HepG2 (cell line): ENCODE data around the gene LCTL. TPM values are rescaled to one million over a fixed set of nuclear protein-coding genes. Genes with fewer than 3 reads are reported as not detected.

Source experiments
- ATAC-seq: fragments of 200-7000 bp; cut with Tn5 transposase; 3 replicates; pipeline ENCODE4 v1.9.1; 2020; ENCODE audit warnings: mild to moderate bottlenecking, moderate library complexity
- BruUV-seq: library from RNA; stranded (reverse); fragments of 400-500 nt; replicated peaks from 2 replicates; lab custom pipeline; 2021; lab: Mats Ljungman, UMichigan
- CTCF ChIA-PET: fragments of 300-600 bp; formaldehyde crosslinking; extraction: SDS; loops from one replicate; lab custom pipeline; 2021; ENCODE audit warnings: low total read pairs, inconsistent platforms, low intra/inter-chr PET ratio; lab: Yijun Ruan, JAX
- POLR2A ChIA-PET: fragments of 350-600 bp; sonication (Branson Sonifier 250); formaldehyde crosslinking; loops from one replicate; lab custom pipeline; 2020; ENCODE audit warnings: antibody characterized with exemption, inconsistent platforms; lab: Yijun Ruan, JAX
- DNase-seq: peaks from one replicate; pipeline ENCODE4 v3.0.0-alpha.2; 2015; ENCODE audit warnings: low spot score
- FAIRE-seq: peaks from 3 replicates; lab custom pipeline; 2011; peaks lifted over from hg19 to GRCh38; lab: Jason Lieb, UNC
- H2AFZ ChIP-seq: one replicate; pipeline ENCODE4 v1.6.1; 2011; ENCODE audit warnings: low read length, inconsistent platforms
- H3K27ac ChIP-seq: fragments of 300-600 bp; 3 replicates; pipeline ENCODE4 v1.8.0; 2011; ENCODE audit warnings: mixed run types, mild to moderate bottlenecking, mixed read lengths, low read length, inconsistent platforms; ENCODE audit not compliant: insufficient read depth; ENCODE audit errors: extremely low read length
- H3K27me3 ChIP-seq, 2 experiments: fragments of 200-600 bp in 1 of 2; 2 replicates in 1 of 2; 3 replicates in 1 of 2; pipeline versions ENCODE4 v1.6.0 to v1.8.0; 2011; ENCODE audit warnings: low read length in 2 of 2, mild to moderate bottlenecking in 2 of 2, moderate library complexity in 2 of 2, inconsistent platforms in 1 of 2; ENCODE audit not compliant: insufficient read depth in 2 of 2, control insufficient read depth in 1 of 2
- H3K36me3 ChIP-seq, 2 experiments: fragments of 200-600 bp in 1 of 2; replicated peaks in 1 of 2; 2 replicates in 1 of 2; 3 replicates in 1 of 2; pipeline versions ENCODE4 v1.5.1 to v1.8.0; 2011; ENCODE audit warnings: low read length in 2 of 2, inconsistent platforms in 1 of 2; ENCODE audit not compliant: insufficient read depth in 2 of 2, control insufficient read depth in 1 of 2
- H3K4me1 ChIP-seq: 2 replicates; pipeline ENCODE4 v1.5.1; 2012; ENCODE audit warnings: low read length, inconsistent platforms; ENCODE audit not compliant: insufficient read depth
- H3K4me2 ChIP-seq: 2 replicates; pipeline ENCODE4 v1.6.0; 2011; ENCODE audit warnings: low read depth, low read length, inconsistent platforms
- H3K4me3 ChIP-seq, 3 experiments: fragments of 200-600 bp in 1 of 3; sonication (generic), shearing (Covaris generic) in 1 of 3; replicated peaks in 1 of 3; 2 replicates each; pipeline ENCODE4 v1.5.1; 2011 to 2016; ENCODE audit warnings: low read length in 3 of 3, inconsistent platforms in 2 of 3, low read depth in 2 of 3, mild to moderate bottlenecking in 2 of 3, control low read depth in 1 of 3, mixed read lengths in 1 of 3; ENCODE audit not compliant: insufficient read depth in 1 of 3
- H3K79me2 ChIP-seq: one replicate; pipeline ENCODE4 v1.6.1; 2011; ENCODE audit warnings: low read length, inconsistent platforms; ENCODE audit not compliant: insufficient read depth
- H3K9ac ChIP-seq: 2 replicates; pipeline ENCODE4 v1.6.0; 2011; ENCODE audit warnings: mild to moderate bottlenecking, low read depth, low read length, inconsistent platforms; ENCODE audit not compliant: insufficient read depth
- H3K9me3 ChIP-seq: 2 replicates; pipeline ENCODE4 v1.5.1; 2012; ENCODE audit warnings: mild to moderate bottlenecking, low read length
- H4K20me1 ChIP-seq: 2 replicates; pipeline ENCODE4 v1.6.0; 2011; ENCODE audit warnings: inconsistent platforms, mild to moderate bottlenecking, low read length, moderate library complexity; ENCODE audit not compliant: insufficient read depth
- HNRNPK ChIP-seq: fragments of 200-400 bp; formaldehyde crosslinking; IDR thresholded peaks from 2 replicates; pipeline ENCODE4 v1.6.1; 2018; ENCODE audit warnings: low read length, low read depth, moderate library complexity, mild to moderate bottlenecking; ENCODE audit not compliant: poor library complexity, severe bottlenecking
- MAFK ChIP-seq, 2 experiments: IDR thresholded peaks in 1 of 2; conservative IDR thresholded peaks in 1 of 2; 2 replicates each; pipeline ENCODE4 v1.6.1; 2011; ENCODE audit warnings: improper control_type of control experiment in 2 of 2, low read length in 2 of 2
- PCBP1 ChIP-seq: fragments of 200-400 bp; formaldehyde crosslinking; IDR thresholded peaks from 2 replicates; pipeline ENCODE4 v1.6.1; 2017; ENCODE audit warnings: mild to moderate bottlenecking, low read depth, low read length, borderline replicate concordance
- SOX6 ChIP-seq, 2 experiments: fragments of 450-650 bp in 1 of 2; sonication (generic) in 1 of 2; formaldehyde crosslinking in 1 of 2; IDR thresholded peaks; 2 replicates each; pipeline versions ENCODE4 v1.4.0 to v1.6.1; 2017 to 2020; ENCODE audit warnings: antibody characterized with exemption in 1 of 2, mild to moderate bottlenecking in 1 of 2, missing genetic modification reagents in 1 of 2
- ZNF280B ChIP-seq: sonication (generic); formaldehyde crosslinking; IDR thresholded peaks from 2 replicates; pipeline ENCODE4 v1.5.0; 2020; ENCODE audit warnings: missing genetic modification reagents, mild to moderate bottlenecking, borderline replicate concordance
- WGBS: methylation state at CpG from one replicate; pipeline ENCODE4 v1.1.6; 2017; ENCODE audit warnings: low lambda C conversion rate; 5-methylcytosine and 5-hydroxymethylcytosine counted together
- in situ Hi-C: cut with HindIII; loops from 2 replicates; pipeline ENCODE4 v1.10.0; 2017; ENCODE audit warnings: low pct_unique_long_range_greater_than_20kb; ENCODE audit not compliant: extremely low pct_ligation_motif_present
- intact Hi-C: fragments of 100-400 bp; cut with micrococcal nuclease; formaldehyde crosslinking; loops from one replicate; pipeline ENCODE4 v1.10.0; 2022; ENCODE audit not compliant: unreplicated experiment
- polyA plus RNA-seq, 8 experiments: library from polyadenylated mRNA; depleted of rRNA in 3 of 8; stranded (reverse) in 7 of 8; unstranded in 1 of 8; fragments of >200 nt; fragmentation: Illumina TruSeq in 4 of 8; extraction: Trizol in 4 of 8; gene quantifications; 2 replicates each; pipeline versions ENCODE4 v1.2.1 to v1.2.3, GENCODE V29; 2011 to 2016; ENCODE audit warnings: low read depth in 4 of 8, missing spikeins in 1 of 8, mixed read lengths in 1 of 8; ENCODE audit not compliant: insufficient read depth in 1 of 8
- total RNA-seq, 5 experiments: library from RNA; depleted of rRNA; stranded (reverse); fragments of >200 nt; fragmentation: Illumina TruSeq; extraction: Trizol; gene quantifications; 2 replicates each; pipeline ENCODE4 v1.2.3, GENCODE V29; 2016; ENCODE audit warnings: low read depth in 1 of 5

Gene LCTL
- total and polyA plus RNA-seq, 2 of the 13 experiments (the other 11 are each of a cell fraction or from before 2014, with no cell fraction given), result 0.96 to 1.4 TPM

- in situ Hi-C loops, result no loop called here
- intact Hi-C loops, result no loop called here
- TF ChIP-seq MAFK (conservative IDR thresholded peaks at IDR 0.05 in 1 of 2, IDR thresholded peaks at IDR 0.05 in 1 of 2; ENCODE audit: low read length in 2 of 2) (peak in 1 of 2 experiments; percentile 14; a peak in 1 of 4 replicates), ZNF280B (CRISPR knock-in tag) (0 out of 2 replicates have a peak, but pooled peaks have one; percentile 20), PCBP1 (0 out of 2 replicates have a peak, but pooled peaks have one; percentile 24), HNRNPK (peak; percentile 45), SOX6 (IDR thresholded peaks at IDR 0.05) (no peak), SOX6 (CRISPR knock-in tag; IDR thresholded peaks at IDR 0.05) (no peak)
- H4K20me1 ChIP-seq, result no peaks in the 10 kb centered on the region
- ChIA-PET CTCF (no interaction called here), POLR2A (no interaction called here)
- H3K4me2 ChIP-seq, result no peak overlapping the region
- DNase-seq (no peak), FAIRE-seq (no peak), ATAC-seq (peak; percentile 40; the same call in 1 of the 3 replicates)
- no peak overlapping the region for H3K4me3 ChIP-seq
- no TSS peak for BruUV-seq
- H3K9me3 ChIP-seq, result no peaks in the 10 kb centered on the region
- H3K36me3 ChIP-seq, result no peaks in the 10 kb centered on the region
- peaks cover 4% of the 10 kb centered on the region for H3K79me2 ChIP-seq
- no peak overlapping the region for H3K9ac ChIP-seq
- no peak overlapping the region for H3K27ac ChIP-seq
- no peaks in the 10 kb centered on the region for H3K27me3 ChIP-seq
- no peak overlapping the region for H2AFZ ChIP-seq
- 73% methylated on average over 14 of the region's 17 CpGs for WGBS
- H3K4me1 ChIP-seq, result peaks cover 51% of the 10 kb centered on the region
These were observed 20.6 kb upstream of the LCTL start for GRCh38 chr15:66586155-66586976.
